ENCODE results near the gene SHROOM4.

DNA sequence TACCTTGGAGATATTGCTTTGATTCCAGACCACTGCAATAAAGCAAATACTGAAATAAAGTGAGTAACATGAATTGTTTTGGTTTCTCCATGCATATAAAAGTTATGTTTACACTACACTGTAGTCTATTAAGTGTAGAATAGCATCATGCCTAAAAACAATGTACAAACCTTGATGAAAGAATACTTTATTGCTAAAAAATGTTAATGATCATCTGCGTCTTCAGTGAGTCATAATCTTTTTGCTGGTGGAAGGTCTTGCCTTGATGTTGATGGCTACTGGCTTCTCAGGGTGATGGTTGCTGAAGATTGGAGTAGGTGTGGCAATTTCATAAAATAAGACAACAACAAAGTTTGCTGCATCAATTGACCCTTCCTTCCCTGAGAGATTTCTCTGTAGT is 145.1 kb downstream of the SHROOM4 start:
- TF ChIP-seq, protein P1, sequence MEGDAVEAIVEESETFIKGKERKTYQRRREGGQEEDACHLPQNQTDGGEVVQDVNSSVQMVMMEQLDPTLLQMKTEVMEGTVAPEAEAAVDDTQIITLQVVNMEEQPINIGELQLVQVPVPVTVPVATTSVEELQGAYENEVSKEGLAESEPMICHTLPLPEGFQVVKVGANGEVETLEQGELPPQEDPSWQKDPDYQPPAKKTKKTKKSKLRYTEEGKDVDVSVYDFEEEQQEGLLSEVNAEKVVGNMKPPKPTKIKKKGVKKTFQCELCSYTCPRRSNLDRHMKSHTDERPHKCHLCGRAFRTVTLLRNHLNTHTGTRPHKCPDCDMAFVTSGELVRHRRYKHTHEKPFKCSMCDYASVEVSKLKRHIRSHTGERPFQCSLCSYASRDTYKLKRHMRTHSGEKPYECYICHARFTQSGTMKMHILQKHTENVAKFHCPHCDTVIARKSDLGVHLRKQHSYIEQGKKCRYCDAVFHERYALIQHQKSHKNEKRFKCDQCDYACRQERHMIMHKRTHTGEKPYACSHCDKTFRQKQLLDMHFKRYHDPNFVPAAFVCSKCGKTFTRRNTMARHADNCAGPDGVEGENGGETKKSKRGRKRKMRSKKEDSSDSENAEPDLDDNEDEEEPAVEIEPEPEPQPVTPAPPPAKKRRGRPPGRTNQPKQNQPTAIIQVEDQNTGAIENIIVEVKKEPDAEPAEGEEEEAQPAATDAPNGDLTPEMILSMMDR (IDR thresholded peaks at IDR 0.05): no peak
- no peak for TF ChIP-seq EZH2 (IDR thresholded peaks at IDR 0.05; ENCODE audit: borderline replicate concordance, insufficient read depth, low read depth, low read length, poor library complexity, severe bottlenecking)
